Skeletal muscle tissue (tissue), 4 donors: ENCODE data around the gene LRRC38. TPM values are rescaled to one million over a fixed set of nuclear protein-coding genes. Genes with fewer than 3 reads are reported as not detected.

Source experiments
- H3K27ac ChIP-seq: one replicate; pipeline ENCODE4 v1.7.0; 2013; ENCODE audit warnings: mild to moderate bottlenecking, low read depth, low read length, inconsistent platforms
- H3K27me3 ChIP-seq, 3 donors: one replicate each; pipeline ENCODE4 v1.7.0; 2013; ENCODE audit warnings: low read length in 3 of 3; ENCODE audit not compliant: control insufficient read depth in 3 of 3, insufficient read depth in 3 of 3
- H3K36me3 ChIP-seq, 3 donors: one replicate each; pipeline ENCODE4 v1.7.0; 2013; ENCODE audit warnings: low read length in 3 of 3; ENCODE audit not compliant: control insufficient read depth in 3 of 3, insufficient read depth in 3 of 3
- H3K4me1 ChIP-seq, 3 donors: one replicate each; pipeline ENCODE4 v1.7.0; 2013; ENCODE audit warnings: low read length in 3 of 3, mild to moderate bottlenecking in 3 of 3; ENCODE audit not compliant: control insufficient read depth in 3 of 3, insufficient read depth in 3 of 3
- H3K4me3 ChIP-seq, 3 donors: one replicate each; pipeline ENCODE4 v1.7.0; 2013; ENCODE audit warnings: low read length in 3 of 3
- H3K9ac ChIP-seq, 3 donors: one replicate each; pipeline ENCODE4 v1.7.0; 2013; ENCODE audit warnings: low read length in 3 of 3, mild to moderate bottlenecking in 3 of 3, moderate library complexity in 2 of 3, low read depth in 1 of 3
- H3K9me3 ChIP-seq, 3 donors: one replicate each; pipeline ENCODE4 v1.7.0; 2013; ENCODE audit warnings: low read length in 3 of 3; ENCODE audit not compliant: control insufficient read depth in 3 of 3
- total RNA-seq: library from RNA; depleted of rRNA; stranded (reverse); fragments of >200 nt; gene quantifications from one replicate; pipeline ENCODE4 v1.2.3, GENCODE V29; 2014
- donor health status: Osteomylitis.

The LRRC38 gene
- total RNA-seq, 1 donor from 2014 or later = 10.4 TPM

- Histone ChIP-seq H3K27ac (peak overlapping the region; percentile 26), H3K36me3 (no peaks in the 10 kb centered on the region), H3K9me3 (no peaks in the 10 kb centered on the region), H3K4me1 (peaks cover 39 to 59% (median 47%) of the 10 kb centered on the region in 3 donors), H3K4me3 (no peak overlapping the region), H3K9ac (no peak overlapping the region), H3K27me3 (no peaks in the 10 kb centered on the region)
These were observed 29.9 kb downstream of the LRRC38 start for GRCh38 chr1:13483946-13484345.

GRCh38 chr1:13482600-13482999 is 31.2 kb downstream of the LRRC38 start:
- peaks cover 34 to 53% (median 38%) of the 10 kb centered on the region in 3 donors for H3K4me1 ChIP-seq
- no peaks in the 10 kb centered on the region for H3K36me3 ChIP-seq
- H3K27ac ChIP-seq = peak overlapping the region; percentile 26
- H3K9ac ChIP-seq = no peak overlapping the region
- H3K27me3 ChIP-seq = no peaks in the 10 kb centered on the region
- H3K9me3 ChIP-seq = peaks cover 0 to 8% (median 0%) of the 10 kb centered on the region in 3 donors
- no peak overlapping the region for H3K4me3 ChIP-seq

GRCh38 chr1:13479171-13479856 is 34.5 kb downstream of the LRRC38 start:
- peaks cover 0 to 8% (median 0%) of the 10 kb centered on the region in 3 donors for H3K9me3 ChIP-seq
- no peaks in the 10 kb centered on the region for H3K27me3 ChIP-seq
- no peak overlapping the region for H3K9ac ChIP-seq
- peaks cover 21 to 26% (median 21%) of the 10 kb centered on the region in 3 donors for H3K4me1 ChIP-seq
- peak overlapping the region; percentile 17 for H3K27ac ChIP-seq
- no peak overlapping the region for H3K4me3 ChIP-seq
- peaks cover 5 to 13% (median 10%) of the 10 kb centered on the region in 3 donors for H3K36me3 ChIP-seq

GRCh38 chr1:13478692-13479091 is 35.1 kb downstream of the LRRC38 start:
- peaks cover 0 to 8% (median 0%) of the 10 kb centered on the region in 3 donors for H3K9me3 ChIP-seq
- no peak overlapping the region for H3K4me3 ChIP-seq
- H3K27ac ChIP-seq = no peak overlapping the region
- no peaks in the 10 kb centered on the region for H3K27me3 ChIP-seq
- peaks cover 16 to 20% (median 16%) of the 10 kb centered on the region in 3 donors for H3K4me1 ChIP-seq
- H3K9ac ChIP-seq = no peak overlapping the region
- H3K36me3 ChIP-seq = peaks cover 5 to 13% (median 10%) of the 10 kb centered on the region in 3 donors

DNA sequence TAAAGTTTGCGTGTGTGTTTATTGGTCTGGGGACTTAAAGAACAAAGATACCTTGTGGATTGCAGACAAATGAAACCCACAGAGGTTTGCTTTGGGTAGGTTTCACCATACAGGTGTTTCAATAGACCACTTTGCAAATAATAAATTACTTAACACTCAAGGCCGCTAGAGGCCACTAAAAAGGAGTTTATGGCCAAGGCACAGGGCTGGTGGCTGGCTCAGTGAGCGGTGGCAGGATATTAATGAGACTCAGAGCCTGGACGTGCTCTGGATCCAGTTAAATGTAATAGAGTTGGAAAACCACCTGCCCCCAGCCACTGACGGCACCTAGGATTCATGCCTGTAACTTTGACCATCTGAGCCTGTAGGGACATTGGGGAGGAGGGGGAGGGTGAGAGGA is 44.5 kb downstream of the LRRC38 start:
- H3K4me1 ChIP-seq = peaks cover 2 to 5% (median 5%) of the 10 kb centered on the region in 3 donors
- no peaks in the 10 kb centered on the region for H3K27me3 ChIP-seq
- H3K9me3 ChIP-seq = no peaks in the 10 kb centered on the region
- H3K4me3 ChIP-seq = no peak overlapping the region
- peak overlapping the region; percentile 2 for H3K27ac ChIP-seq
- H3K36me3 ChIP-seq = no peaks in the 10 kb centered on the region
- H3K9ac ChIP-seq = peak overlapping the region in 1 of 3 donors; percentile 19

DNA sequence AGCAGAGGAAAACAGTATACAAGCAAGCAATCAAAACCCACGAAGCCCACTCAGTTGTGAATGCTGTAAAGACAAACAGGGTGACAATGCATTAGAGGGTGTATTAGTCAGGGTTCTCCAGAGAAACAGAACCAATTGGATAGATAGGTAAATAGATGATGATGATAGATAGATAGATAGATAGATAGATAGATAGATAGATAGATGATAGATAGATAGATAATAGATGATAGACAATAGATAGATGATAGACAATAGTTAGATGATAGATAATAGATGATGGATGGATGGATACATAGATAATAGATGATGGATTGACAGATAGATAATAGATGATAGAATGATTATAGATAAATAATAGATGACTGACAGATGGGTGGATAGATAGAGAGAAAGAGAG is 48.3 kb downstream of the LRRC38 start:
- H3K27ac ChIP-seq = no peak overlapping the region
- H3K36me3 ChIP-seq = no peaks in the 10 kb centered on the region
- H3K9ac ChIP-seq = no peak overlapping the region
- H3K9me3 ChIP-seq = no peaks in the 10 kb centered on the region
- no peak overlapping the region for H3K4me3 ChIP-seq
- H3K4me1 ChIP-seq = peaks cover 5 to 6% (median 5%) of the 10 kb centered on the region in 3 donors
- H3K27me3 ChIP-seq = no peaks in the 10 kb centered on the region

DNA sequence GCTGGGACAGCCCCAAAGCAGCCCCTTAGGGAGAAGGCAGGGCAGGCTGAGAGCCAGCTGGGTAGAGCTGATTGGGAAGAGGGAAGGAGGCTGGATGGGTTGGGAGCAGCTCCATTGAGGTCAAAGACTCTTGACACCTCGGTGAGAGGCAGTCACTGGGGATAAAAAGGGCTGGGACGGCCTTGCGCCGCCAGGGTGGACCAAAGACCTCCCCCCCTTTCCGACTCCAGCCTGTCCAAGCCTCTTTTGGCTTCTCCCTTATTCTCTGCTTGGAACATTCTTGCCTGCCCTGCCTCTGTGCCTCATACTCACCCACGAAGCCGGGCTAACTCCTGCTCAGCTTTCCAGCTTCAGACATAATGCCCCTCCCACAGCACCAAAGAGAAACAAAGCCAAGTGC is 51.1 kb downstream of the LRRC38 start:
- H3K27me3 ChIP-seq = peaks cover 0 to 3% (median 0%) of the 10 kb centered on the region in 3 donors

GRCh38 chr1:13461977-13462376 is 51.8 kb downstream of the LRRC38 start:
- Histone ChIP-seq H3K4me3 (no peak overlapping the region), H3K27me3 (peaks cover 0 to 3% (median 0%) of the 10 kb centered on the region in 3 donors), H3K36me3 (no peaks in the 10 kb centered on the region), H3K9me3 (no peaks in the 10 kb centered on the region), H3K27ac (no peak overlapping the region), H3K9ac (no peak overlapping the region), H3K4me1 (peaks cover under 1 to 4% (median 3%) of the 10 kb centered on the region in 3 donors)

More for the DNA sequence above, 51.1 kb downstream of the LRRC38 start:
- peaks cover 0 to 4% (median 0%) of the 10 kb centered on the region in 3 donors for H3K4me1 ChIP-seq
- H3K27ac ChIP-seq = no peak overlapping the region
- H3K9ac ChIP-seq = peak overlapping the region in 1 of 3 donors; percentile 33
- H3K4me3 ChIP-seq = no peak overlapping the region
- H3K36me3 ChIP-seq = no peaks in the 10 kb centered on the region
- no peaks in the 10 kb centered on the region for H3K9me3 ChIP-seq

DNA sequence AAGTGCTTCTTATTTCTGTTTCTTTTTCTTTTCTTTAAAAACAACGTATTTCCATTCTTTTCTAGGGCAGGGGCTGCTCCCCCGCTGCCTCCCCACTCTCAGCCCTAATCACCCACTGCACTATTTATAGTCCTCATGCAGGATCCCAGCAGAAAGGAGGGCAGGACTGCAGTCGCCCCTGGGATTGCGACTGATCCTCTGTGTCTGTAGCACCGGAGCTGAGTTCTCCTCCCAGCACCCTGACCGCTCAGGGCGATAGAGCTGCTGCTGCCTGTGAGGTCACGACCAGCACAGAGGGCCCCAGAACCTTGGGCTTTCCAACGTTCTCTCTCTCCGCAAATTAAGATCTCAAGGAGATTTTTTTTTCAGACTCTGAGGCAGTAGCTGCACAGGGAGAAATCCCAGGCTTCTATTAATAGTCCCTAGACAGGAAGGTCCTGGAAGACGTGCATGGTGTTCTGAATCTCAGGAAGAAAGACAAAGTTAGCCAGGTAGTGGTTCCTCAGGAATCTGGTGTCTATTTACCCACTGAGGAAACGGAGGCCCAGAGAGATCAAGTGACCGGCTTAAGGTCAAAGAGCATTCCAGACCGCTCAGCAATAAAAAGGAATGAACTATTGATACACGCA is 56.8 kb downstream of the LRRC38 start:
- Histone ChIP-seq H3K9ac (peak overlapping the region; percentile 48 to 80 (median 58)), H3K9me3 (no peaks in the 10 kb centered on the region), H3K4me1 (peaks cover 0 to 9% (median 6%) of the 10 kb centered on the region in 3 donors), H3K36me3 (no peaks in the 10 kb centered on the region), H3K27me3 (peaks cover 0 to 3% (median 0%) of the 10 kb centered on the region in 3 donors), H3K27ac (peak overlapping the region; percentile 70), H3K4me3 (peak overlapping the region in 2 of 3 donors; percentile 36 to 47)

- Histone ChIP-seq H3K36me3 (no peaks in the 10 kb centered on the region), H3K9ac (no peak overlapping the region), H3K4me1 (peaks cover 7 to 11% (median 9%) of the 10 kb centered on the region in 3 donors), H3K9me3 (no peaks in the 10 kb centered on the region), H3K27ac (no peak overlapping the region), H3K4me3 (no peak overlapping the region), H3K27me3 (no peaks in the 10 kb centered on the region)
These were observed 62.3 kb downstream of the LRRC38 start for GRCh38 chr1:13451399-13451965.
